Measurements from ENCODE around the gene FAM200C. TPM values are rescaled to one million over a fixed set of nuclear protein-coding genes. Genes with fewer than 3 reads are reported as not detected.

Gene FAM200C
- total and polyA plus RNA-seq, 11 donors = 2.2 to 5.0 (median 3.4) TPM

GRCh38 chr5:160371294-160371693 lies 28.6 kb downstream of the FAM200C start:
- Histone ChIP-seq H3K9me3 (no peaks in the 10 kb centered on the region), H3K27ac (no peak overlapping the region), H3K4me1 (peaks cover 0 to 25% (median 7%) of the 10 kb centered on the region in 12 donors), H3K36me3 (no peaks in the 10 kb centered on the region), H3K27me3 (peaks cover 0 to 11% (median 0%) of the 10 kb centered on the region in 9 donors), H3K4me3 (no peak overlapping the region)
- no peak for DNase-seq
- TF ChIP-seq POLR2A (IDR thresholded peaks at IDR 0.05) = no peak
- TF ChIP-seq, protein P1, sequence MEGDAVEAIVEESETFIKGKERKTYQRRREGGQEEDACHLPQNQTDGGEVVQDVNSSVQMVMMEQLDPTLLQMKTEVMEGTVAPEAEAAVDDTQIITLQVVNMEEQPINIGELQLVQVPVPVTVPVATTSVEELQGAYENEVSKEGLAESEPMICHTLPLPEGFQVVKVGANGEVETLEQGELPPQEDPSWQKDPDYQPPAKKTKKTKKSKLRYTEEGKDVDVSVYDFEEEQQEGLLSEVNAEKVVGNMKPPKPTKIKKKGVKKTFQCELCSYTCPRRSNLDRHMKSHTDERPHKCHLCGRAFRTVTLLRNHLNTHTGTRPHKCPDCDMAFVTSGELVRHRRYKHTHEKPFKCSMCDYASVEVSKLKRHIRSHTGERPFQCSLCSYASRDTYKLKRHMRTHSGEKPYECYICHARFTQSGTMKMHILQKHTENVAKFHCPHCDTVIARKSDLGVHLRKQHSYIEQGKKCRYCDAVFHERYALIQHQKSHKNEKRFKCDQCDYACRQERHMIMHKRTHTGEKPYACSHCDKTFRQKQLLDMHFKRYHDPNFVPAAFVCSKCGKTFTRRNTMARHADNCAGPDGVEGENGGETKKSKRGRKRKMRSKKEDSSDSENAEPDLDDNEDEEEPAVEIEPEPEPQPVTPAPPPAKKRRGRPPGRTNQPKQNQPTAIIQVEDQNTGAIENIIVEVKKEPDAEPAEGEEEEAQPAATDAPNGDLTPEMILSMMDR (IDR thresholded peaks at IDR 0.05) = no peak
- no peak for ATAC-seq
- intact Hi-C loops (cut with DNase I) = no loop called here

DNA sequence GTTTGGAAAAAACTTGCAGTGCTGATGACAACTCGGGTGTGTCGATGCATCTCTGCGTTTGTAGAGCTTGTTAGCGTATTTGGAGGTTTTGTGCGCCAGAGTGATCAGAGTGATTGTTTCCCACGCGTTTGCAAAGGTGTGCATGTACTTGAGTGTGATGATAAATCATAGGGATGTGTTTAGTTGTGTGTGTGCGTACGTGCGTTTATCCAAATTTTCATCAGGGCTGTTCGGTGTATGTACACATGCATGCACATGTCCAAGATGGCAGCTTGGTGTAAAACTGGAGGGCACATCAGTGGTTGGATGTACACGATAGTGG lies 29.2 kb downstream of the FAM200C start:
- Histone ChIP-seq H3K27me3 (peaks cover 0 to 11% (median 0%) of the 10 kb centered on the region in 9 donors), H3K4me1 (peaks cover 0 to 25% (median 7%) of the 10 kb centered on the region in 12 donors), H3K4me3 (peak overlapping the region; percentile 45 to 80 (median 68)), H3K27ac (peak overlapping the region in 8 of 12 donors; percentile 47 to 79 (median 66)), H3K36me3 (no peaks in the 10 kb centered on the region), H3K9me3 (no peaks in the 10 kb centered on the region)
- 25 to 36% (median 29%) methylated on average over 12 of the region's 12 CpGs for WGBS, 4 donors
- TF ChIP-seq POLR2A (IDR thresholded peaks at IDR 0.05) = no peak
- TF ChIP-seq, protein P1 (IDR thresholded peaks at IDR 0.05) = no peak
- ATAC-seq (peak in 1 of 4 donors; percentile 10), DNase-seq (no peak)
- intact Hi-C loops (cut with DNase I) = no loop called here

DNA sequence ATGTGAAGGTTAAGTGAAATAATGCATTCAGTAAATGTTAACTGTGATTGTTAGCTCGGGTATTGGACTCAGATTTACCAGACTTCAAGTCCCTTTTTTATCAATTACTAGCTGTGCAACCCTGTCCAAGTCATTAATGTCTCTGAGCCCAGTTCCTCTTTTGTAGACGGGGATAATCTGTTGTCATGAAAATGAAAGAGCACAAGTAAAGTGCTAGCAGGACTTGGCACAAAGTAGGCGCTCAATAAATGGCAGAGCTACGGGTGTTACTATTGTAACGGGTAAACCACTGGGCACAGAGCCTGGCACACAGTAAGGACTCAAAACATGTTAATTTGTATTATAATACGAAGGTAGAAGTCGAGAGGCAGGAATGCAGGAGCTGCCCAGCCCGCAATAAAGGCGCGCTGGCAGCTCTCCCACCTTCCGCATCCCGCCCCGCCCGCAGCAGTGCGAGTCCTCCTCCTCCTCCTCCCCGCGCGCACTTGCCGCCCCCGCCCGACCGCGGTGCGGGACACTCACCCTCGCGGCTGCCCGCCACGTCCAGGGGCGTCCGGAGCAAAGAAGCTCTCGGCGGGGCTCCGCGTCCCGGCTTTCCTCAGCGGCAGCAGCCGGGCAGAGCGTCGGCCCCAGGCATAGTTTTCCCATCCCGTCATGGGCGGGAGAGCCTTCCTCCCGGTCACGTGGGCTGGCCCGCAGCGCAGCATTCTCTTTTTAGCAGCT lies 29.7 kb downstream of the FAM200C start, which contains the start of gene C1QTNF2:
Gene C1QTNF2, minus strand, starts transcription at position 637 of the 723 bp plus-strand sequence. CDS start 15,615 bp downstream, outside the sequence.
- H3K27ac ChIP-seq = peak within 1 kb of the TSS in 10 of 12 donors; percentile 47 to 79 (median 62)
- H3K27me3 ChIP-seq = peaks cover 0 to 11% (median 0%) of the 10 kb centered on the region in 9 donors
- intact Hi-C loops (cut with DNase I) = no loop called here
- no peaks in the 10 kb centered on the region for H3K9me3 ChIP-seq
- H3K36me3 ChIP-seq = no peaks in the 10 kb centered on the region
- 3 to 5% (median 3%) methylated on average over 20 to 45 of the region's 45 CpGs for whole genome bisulfite sequencing, 4 donors
- TF ChIP-seq, protein P1 (IDR thresholded peaks at IDR 0.05) = no peak
- no peak for TF ChIP-seq POLR2A (IDR thresholded peaks at IDR 0.05)
- H3K4me3 ChIP-seq = peak within 1 kb of the TSS; percentile 45 to 80 (median 68)
- ATAC-seq = peak; percentile 49 to 92 (median 84)
- DNase-seq = peak; percentile 62 to 79 (median 71)
- peaks cover 0 to 25% (median 7%) of the 10 kb centered on the region in 12 donors for H3K4me1 ChIP-seq

DNA sequence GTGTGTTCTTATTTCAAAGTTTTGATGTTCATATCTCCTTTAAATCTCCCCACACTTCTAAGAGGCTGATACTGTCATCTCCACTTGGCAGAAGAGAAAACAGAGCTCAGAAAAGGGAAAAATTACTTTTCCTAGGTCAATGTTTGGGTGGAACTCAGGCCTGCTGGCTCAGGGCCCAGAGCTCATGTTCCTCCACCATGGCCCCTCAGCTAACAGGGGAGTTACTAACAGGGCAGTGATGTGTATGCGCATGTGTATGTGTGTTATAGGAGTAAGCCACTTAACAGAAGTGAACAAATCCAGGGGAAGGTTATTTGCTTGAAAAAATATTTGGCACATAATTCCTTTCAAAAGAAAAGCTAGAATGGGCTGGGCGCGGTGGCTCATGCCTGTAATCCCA lies 32.0 kb downstream of the FAM200C start:
- DNase-seq = no peak
- WGBS, 4 donors = 91 to 98% (median 96%) methylated on average over 3 of the region's 3 CpGs
- Histone ChIP-seq H3K9me3 (no peaks in the 10 kb centered on the region), H3K4me3 (no peak overlapping the region), H3K36me3 (no peaks in the 10 kb centered on the region), H3K4me1 (peaks cover 0 to 38% (median 17%) of the 10 kb centered on the region in 12 donors), H3K27ac (no peak overlapping the region), H3K27me3 (peaks cover 0 to 11% (median 0%) of the 10 kb centered on the region in 9 donors)
- ATAC-seq = no peak
- TF ChIP-seq POLR2A (IDR thresholded peaks at IDR 0.05) = no peak
- TF ChIP-seq, protein P1 (IDR thresholded peaks at IDR 0.05) = no peak
- intact Hi-C loops (cut with DNase I) = no loop called here

Data from heart left ventricle (tissue), 16 donors.